Kasumi-1 (cell line): ENCODE data around the gene ERC1.
"Not testable (repeated sequence)": the region's sequence is repeated elsewhere in the genome, so short reads cannot be mapped to it uniquely, and the experiment has no call there.

Source experiments
- DNase-seq, 2 experiments: peaks; one replicate each; lab custom pipeline; 2025; lab: John Stamatoyannopoulos, UW

ERC1 gene

DNA sequence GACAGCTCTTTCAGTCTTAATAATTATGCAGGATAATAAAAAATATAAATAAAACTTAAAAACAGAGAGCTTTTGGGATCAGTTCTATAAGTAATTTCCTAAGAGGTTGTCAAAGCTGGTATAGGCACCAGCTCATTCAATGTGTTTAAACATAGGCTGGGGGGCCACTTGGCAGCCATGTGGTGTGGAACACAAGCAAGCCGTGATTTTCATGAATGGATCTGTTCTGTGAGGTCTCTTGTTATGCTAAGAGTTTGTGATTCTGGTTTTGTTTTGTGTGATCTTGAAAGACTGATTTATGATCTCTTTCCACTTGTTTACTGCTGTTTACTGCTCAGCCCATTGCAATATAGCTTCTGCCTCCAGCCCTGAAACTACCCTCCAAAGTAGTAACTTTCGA is 362.4 kb downstream of the ERC1 start:
- DNase-seq = no peak

DNA sequence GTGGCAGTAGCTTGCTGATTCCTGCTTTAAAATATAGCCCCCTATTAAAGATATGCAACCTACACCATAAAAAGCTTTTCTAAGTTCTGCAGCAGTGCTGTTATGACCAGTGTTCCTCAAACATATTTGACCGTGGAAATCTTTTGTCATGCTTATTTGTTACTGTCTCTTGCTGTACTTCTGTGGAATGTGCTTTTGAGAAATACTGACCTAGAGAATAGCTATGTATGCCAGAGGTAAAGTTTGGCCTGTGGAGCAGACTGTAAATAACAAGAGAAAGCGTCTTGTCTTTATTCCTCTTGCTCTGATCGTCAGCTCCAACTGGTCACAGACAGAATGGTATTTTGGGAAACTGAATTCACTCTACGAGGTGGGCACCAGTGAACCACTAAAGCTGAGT is 364.4 kb downstream of the ERC1 start:
- no peak for DNase-seq

DNA sequence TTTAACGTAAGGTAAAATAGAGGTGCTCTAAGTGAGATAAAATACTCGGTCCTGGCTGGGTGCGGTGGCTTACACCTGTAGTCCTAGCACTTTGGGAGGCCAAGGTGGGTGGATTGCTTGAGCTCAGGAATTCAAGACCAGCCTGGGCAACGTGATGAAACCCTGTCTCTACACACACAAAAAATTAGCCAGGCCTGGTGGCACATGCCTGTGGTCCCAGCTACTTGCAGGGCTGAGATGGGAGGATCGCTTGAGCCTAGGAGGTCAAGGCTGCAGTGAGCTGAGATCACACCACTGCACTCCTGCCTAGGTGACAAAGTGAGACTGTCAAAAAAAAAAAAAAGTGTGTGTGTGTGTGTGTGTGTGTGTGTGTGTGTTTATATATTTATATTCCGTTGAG is 364.8 kb downstream of the ERC1 start:
- DNase-seq = not testable (repeated sequence)

DNA sequence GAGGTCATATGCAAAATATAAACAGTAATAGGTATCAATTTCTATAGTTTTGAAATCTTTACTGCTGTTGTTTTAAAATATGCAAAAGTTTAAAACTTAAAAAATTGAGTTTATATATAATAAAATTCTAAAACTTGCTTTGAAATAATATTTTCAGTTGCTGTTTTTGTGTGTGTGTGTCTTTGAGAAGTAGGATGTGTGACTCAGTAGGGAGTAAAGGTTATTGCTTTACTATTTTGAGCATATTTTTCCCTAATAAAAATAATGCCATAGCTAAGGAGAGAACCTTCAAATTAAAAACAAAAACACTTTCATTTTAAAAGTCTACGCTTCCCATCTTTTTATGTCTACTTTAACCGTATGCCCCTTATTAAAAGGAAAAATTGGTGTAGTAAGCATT is 365.3 kb downstream of the ERC1 start:
- no peak for DNase-seq

DNA sequence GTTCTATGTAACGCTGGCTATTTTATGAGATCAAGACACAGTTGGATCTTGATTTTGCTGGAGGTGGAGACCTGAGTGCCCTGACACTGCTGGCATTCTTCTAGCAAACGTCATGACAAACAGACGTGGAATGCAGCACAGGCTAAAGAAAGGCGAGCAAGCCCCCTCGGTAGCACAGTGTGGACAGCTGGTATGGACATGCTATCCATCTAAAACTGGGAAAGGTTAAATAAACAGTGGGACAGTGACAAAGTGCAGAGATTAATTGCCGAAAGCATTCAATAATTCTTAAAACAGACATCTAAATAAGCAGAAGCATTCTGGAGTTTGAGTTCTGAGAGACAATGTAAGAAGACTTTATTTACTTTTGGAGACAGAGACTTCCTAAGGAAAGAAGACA is 366.1 kb downstream of the ERC1 start:
- no peak for DNase-seq

DNA sequence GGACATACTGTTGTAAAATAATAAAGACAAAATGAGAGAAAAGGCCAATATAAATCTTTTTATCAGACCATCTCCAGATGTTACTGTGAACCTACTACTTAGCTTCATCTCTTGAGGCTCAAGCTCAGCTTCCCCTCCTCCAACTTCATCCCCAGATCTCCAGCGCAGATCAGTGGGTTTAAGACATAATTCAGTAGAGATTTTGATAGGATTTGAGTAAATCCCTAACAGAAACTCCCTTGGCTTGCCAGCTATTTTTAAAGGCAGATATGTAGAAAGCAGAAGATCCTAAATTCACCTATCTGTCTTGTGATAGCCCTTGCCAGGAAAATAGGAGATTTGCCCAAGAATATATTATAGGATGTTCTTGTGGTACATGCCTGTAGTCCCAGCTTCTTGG is 366.7 kb downstream of the ERC1 start:
- no peak for DNase-seq

DNA sequence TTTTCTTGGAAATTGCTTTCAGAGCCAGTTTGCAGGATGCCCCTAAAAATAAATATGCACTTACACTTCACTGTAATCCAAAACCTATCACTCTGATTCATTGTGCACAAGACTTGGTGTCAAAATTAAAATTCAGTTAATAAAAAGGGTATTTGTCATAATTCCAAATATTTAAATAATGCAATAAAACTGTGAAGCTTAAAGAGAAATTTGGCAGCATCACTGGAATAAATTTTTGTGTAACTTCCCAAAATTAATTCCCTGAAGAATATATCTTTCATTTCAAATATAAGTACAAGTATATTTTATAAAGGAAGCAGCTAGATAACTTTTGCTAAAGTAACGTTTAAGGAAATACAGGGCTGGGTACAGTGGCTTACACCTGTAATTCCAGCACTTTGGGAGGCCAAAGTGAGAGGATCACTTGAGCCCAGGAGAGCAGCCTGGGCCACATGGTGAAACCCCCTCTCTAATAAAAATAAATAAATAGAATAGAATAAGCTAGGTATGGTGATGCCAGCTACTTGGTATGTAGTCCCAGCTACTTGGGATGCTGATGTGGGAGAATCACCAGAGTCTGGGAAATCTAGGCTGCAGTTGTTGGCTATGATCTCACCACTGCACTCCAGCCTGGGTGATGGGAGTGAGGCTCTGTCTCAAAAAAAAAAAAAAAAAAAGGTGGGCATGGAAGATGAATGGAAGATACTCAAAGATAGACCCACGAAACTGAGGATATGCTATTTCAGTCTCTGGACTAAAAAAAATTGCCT is 369.6 kb downstream of the ERC1 start:
- no peak for DNase-seq

DNA sequence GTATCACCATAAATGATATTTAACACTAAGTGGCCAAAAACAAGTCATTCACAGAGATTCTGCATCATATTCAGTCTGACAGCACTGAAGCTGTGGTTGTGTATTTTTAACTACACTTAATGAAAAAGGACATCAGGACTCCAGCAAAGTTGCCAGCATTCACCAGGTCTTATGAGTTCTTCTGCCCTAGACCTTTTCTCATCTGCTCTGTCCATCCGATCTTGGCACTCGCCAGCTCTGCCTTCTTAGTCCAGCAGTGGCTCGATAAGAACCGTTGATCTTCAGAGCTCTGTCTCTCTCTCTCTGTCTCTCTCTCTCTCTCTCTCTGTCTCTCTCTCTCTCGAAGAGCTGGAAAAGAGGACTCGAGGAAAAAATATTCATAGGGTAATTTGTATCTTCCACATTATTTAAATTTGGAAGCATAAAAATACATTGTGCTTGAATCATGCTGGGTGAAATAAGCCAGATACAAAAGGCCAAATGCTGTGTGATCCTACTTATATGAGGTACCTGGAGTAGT is 371.2 kb downstream of the ERC1 start:
- no peak for DNase-seq

DNA sequence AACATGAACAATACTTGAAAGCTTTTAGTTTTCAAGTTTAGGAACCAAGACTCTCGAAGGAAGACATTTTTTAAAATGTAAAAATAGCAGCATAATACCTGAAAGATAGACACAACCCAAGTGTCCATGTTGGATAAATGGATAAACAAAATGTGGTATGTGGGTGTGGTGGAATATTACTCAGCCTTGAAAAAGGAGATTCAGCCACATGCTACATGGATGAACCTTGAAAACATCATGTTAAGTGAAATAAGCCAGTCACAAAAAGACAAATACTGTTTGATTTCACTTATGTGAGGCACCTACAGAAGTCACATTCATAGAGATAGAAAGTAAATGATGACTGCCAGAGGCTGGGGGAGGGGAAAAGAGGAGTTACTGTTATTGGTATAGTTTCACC is 374.7 kb downstream of the ERC1 start:
- no peak for DNase-seq

DNA sequence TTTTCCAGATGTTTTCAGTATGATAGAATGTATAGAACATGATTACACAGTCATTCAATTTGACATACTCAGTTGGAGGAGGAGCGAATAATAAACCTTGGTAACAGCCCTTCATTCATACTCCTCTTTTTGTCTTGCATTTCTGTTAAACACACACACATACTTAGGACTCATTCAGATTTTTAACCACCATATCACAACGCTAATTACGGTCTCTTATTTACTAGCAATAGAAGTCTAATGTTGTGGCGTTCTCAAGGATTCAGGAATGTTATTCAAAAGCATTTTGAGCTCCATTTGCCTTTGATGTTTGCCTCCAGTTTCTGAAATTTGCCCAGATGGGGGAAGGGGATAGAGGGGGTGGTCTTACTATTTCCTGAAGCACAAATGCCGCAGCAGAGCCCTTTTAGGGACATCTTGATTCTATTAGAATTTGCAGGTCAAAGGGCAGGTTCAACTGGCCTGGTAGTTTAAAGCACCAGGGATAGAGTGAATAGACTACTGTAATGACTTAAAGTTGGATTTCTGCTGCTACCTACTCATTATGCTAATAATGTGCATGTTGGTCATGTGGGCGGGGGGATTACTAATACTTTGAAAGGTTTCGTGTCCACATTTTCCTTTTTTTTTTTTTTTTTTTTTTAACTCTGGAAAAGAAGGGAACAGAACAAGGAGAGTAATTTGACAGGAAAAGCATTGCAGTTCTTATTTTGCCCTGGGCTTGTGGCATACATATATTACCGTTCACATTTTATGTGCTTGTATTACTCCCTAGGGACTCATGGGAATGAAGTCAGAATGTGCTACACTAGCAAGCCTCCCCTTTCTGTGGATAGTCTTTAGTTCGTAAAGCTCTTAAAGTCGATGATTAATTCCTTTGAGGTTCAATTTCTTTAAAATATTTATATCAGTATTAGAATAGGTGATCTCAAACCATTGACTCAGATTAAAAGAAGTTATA is 376.6 kb downstream of the ERC1 start:
- no peak for DNase-seq

DNA sequence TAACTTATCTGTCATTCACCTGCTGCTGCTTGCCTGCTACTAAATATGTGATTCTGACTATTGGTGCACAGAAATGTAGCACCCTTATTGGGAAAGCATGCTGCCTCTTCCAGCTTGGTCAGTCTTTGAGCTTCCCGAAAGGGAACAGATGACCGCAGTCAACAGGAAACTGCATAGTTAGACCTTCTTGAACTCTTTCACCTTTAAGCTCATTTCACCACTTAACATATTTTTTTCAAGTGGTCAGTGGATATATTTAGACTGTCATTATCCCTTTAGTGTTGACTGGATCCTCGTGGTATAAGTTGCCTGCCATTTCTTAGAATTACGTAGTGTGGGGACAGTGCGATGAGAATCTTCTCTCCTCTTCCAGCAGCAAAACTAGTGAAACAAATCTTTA is 378.4 kb downstream of the ERC1 start:
- no peak for DNase-seq

DNA sequence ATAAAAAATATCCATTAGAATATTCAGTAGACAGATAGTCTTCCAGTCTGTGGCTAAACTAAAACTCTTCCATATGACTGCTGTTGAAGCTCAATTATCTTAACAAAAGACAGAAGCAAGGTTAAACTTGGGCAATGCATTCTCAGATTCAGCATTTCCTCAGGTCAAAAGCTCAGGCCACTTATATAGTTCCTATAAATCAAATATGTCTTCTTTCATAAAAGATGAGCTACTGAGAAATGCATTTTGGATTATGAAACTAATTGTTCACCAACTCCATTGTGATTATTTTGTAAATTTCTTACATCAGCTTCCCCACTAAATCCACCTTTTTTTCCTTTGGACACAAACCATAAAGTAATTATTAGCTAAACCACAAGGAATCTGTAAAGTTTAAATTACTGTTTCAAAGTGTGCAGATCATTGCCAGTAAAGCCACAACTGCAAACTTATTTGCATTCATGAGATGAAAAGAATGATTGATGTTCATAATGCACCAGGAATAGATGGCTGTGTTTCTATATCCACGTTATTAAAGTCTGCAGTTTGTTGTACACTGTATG is 379.0 kb downstream of the ERC1 start:
- DNase-seq = no peak

DNA sequence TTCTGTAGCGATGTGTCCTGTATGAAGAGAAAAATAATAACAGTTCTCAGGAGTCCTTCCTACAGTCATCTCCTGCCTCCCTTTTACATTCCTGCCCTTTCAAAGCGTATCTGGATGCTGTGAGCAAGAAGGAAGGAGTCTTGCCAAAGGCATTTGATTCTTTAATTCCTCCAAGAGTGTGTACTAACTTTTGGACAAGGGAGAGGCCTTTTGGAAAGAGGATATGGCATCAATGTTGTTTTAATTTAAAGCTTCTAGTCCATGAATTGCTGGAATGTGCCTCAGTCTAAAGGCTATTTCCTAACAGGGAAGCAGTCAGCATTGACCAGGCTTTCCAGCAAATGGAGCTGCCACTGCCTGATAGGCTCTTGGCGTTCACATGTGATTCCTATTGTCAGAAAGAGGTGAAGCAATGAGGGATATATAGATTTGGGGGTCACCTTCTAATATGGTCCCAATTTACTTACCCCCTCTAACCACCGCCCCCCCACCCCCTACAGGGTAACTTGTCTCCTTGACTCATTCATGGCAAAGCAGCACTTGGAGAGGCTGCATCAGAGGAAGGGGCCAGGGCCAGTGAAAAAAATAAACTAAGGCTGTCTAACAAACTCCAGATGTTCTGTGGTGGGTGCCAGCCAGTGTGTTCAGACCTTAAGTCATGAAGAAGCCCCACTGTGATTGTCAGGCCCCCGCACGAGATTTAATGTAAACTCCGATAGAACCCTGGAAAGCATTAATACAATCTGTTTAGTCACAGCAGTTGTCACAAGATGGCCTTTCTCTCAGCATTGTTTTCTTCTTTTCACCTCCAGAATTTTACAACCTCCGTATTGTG is 383.1 kb downstream of the ERC1 start:
- no peak for DNase-seq

DNA sequence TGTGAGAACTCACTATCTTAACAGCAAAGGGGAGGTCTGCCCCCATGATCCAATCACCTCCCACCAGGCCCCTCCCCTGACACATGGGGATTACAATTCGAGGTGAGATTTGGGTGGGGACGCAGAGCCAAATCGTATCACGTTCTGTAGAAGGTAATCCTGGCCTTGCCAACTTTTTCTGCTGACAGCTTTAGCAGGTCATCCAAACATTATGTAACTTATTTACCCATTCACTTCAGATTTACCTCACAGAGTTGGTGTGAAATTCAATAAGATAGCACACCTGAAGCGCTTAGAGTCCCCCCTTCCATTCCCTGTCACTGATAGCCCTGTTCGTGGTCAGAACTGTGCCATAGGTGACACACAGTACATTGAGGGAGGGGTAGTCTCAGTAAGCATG is 384.3 kb downstream of the ERC1 start:
- no peak for DNase-seq

DNA sequence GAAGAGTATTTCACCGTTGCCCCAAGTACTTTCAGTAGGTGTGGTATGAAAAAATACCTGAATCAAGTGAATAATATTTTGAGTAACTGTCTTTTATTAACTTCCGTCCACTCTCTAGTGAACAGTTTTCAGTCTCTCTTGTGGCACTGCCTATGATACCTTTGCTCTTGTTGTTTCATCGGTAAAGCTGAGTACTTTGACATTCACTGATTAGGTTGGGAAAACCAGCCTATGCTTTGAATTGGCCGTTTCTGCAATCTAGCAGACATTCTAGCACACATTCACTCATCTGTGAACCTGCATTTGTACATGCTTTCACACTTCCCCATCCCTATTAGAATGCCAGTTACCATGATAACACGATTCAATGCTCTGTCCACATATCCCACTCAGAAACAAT is 386.1 kb downstream of the ERC1 start:
- DNase-seq = no peak

DNA sequence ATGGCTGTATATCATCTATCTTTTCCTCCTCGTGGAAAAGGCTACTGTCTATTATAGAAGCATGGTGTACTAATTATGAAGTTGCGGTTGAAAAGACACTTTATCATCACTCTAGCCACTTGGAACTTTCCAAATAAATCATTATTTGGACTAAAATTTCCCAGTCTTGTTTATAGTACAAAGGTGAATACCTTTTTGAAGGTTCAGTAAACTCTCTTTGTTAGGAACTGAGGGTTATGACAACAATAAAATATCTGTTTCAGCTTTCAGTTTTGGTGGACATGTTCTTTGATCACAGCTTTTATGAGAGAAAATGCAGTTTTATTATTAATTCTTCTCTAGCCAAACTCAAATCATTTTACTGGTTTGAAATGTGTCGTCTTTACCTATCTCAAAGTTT is 386.7 kb downstream of the ERC1 start:
- DNase-seq = no peak

DNA sequence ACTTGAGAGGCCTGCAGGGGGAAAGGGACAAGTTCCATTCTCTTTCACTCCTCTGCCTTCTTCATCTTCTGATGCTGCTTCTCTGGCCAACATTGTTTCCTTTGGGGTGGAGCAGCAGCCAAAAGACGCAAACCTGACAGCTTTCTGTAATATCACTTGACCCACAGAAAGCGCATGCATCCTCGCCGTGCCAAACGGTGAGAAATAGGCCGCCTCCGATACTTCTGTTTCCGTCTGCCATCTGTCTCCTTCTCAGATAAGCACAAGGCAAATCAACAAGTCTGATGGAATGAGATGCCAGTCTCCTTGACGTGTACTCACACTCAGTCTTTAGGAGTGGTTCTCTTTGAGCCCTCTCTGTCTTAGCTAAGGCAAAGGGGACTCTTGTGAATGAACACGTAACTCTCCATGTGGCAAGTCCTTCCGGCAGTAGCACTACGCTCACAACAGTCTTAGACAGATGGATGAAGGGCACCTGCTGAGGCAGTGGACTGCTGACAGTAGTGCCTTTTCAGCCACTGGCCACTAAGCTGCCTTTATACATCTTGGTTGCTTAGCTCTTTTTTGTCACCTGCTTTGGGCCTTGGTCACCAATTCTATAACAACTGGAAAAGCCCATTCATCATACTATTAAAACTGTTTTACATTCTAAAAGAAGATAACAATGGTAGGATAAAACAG is 389.3 kb downstream of the ERC1 start:
- no peak for DNase-seq

DNA sequence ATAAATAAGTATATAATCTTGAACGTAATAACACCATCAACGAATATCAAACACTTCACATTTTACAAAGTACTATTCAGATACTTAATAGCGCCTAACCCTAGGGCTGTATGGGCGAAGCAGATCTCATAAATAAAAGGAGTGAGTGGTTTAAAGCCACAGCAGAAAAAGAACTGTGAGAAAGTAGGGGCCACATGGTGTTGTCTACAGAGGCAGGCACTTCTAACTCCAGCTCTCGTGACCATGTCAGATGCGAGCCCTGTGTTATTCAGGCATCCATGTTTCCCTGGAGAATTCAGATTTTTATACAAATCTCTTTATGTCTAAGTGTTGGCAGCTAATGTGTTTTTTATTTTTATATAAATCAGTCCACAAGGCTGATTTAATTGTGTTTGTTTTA is 391.1 kb downstream of the ERC1 start:
- no peak for DNase-seq

DNA sequence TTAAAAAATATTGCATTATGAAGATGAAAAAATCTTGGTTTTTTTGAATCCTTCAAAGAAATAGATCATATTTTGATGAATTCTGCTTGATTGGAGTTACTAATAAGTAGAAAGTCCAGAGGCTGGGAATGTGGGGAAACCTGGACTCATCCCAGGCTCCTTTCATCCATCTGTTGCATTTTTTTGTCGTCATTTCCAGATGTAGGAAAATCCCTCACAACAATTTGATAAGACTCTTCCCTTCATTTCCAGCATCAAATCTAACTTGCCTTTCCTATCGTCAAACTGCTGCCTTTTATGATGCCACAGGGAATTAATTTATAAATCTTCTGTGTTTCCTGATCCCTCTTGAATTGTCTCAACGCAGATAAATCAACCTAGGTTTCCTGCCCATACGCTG is 391.8 kb downstream of the ERC1 start:
- no peak for DNase-seq

DNA sequence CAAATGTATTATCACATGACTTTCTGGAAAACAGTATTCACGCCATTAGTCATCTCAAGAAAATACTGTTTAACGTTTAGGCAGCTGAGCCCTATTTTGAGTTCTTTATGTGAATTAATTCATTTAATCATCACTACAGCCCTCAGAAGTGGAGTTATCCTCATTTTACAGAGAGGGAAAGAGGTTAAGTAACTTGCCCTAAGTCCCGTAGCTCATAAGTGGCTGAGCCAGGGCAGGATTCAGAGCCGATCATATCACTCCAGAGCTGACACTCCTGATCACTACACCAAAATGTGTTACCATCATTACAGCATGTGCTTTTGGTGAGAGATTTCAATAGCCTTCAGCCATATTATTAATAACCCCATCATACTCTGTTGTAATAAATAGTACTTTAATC is 392.7 kb downstream of the ERC1 start:
- DNase-seq = no peak

DNA sequence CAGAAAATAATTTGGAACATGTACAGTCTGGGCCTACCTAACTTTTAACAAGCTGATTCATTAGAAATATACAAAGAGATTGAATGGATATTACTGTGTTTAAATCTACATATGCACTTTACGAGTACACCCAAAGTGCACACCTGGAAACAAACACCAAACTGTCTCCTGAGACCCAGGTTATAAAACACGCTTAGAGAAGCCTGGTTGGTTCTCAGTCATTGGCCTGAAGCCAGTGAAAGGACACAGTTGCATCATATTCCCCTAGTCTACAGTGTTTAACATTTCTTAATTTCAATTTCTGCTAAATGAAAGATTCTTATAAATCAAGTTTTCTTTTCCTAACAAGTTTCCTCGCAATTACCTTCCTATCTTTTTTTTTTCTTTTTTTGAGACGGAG is 393.9 kb downstream of the ERC1 start:
- DNase-seq = no peak
